ENCODE results near the gene GASK1A.
"Not testable (repeated sequence)": the region's sequence is repeated elsewhere in the genome, so short reads cannot be mapped to it uniquely, and the experiment has no call there.

GASK1A gene

GRCh38 chr3:43061101-43061895, 82.2 kb downstream of the GASK1A start:
- no peak for DNase-seq (ENCODE audit: low spot score)

- DNase-seq (ENCODE audit: low spot score) = peak; percentile 64
Observed at GRCh38 chr3:43062040-43062563, 83.0 kb downstream of the GASK1A start.

- DNase-seq (ENCODE audit: low spot score) = no peak
Observed at GRCh38 chr3:43062564-43063040, 83.5 kb downstream of the GASK1A start.

- DNase-seq (ENCODE audit: low spot score) = no peak
Observed at GRCh38 chr3:43063114-43063513, 84.0 kb downstream of the GASK1A start.

GRCh38 chr3:43070670-43071069, 91.6 kb downstream of the GASK1A start:
- DNase-seq (ENCODE audit: low spot score) = not testable (repeated sequence)

- DNase-seq (ENCODE audit: low spot score) = no peak
Observed at GRCh38 chr3:43071313-43071893, 92.3 kb downstream of the GASK1A start.

- DNase-seq (ENCODE audit: low spot score) = no peak
Observed at GRCh38 chr3:43072361-43072760, 93.2 kb downstream of the GASK1A start.

GRCh38 chr3:43073116-43073835, 94.2 kb downstream of the GASK1A start:
- DNase-seq (ENCODE audit: low spot score) = no peak

GRCh38 chr3:43073836-43074220, 94.7 kb downstream of the GASK1A start:
- DNase-seq (ENCODE audit: low spot score) = no peak

GRCh38 chr3:43074482-43074881, 95.4 kb downstream of the GASK1A start:
- no peak for DNase-seq (ENCODE audit: low spot score)

GRCh38 chr3:43074901-43075689, 96.0 kb downstream of the GASK1A start:
- no peak for DNase-seq (ENCODE audit: low spot score)

GRCh38 chr3:43075904-43076661, 97.0 kb downstream of the GASK1A start:
- DNase-seq (ENCODE audit: low spot score) = no peak

GRCh38 chr3:43076857-43077256, 97.7 kb downstream of the GASK1A start:
- DNase-seq (ENCODE audit: low spot score) = no peak

- no peak for DNase-seq (ENCODE audit: low spot score)
Observed at GRCh38 chr3:43077261-43077660, 98.2 kb downstream of the GASK1A start.

GRCh38 chr3:43077707-43078106, 98.6 kb downstream of the GASK1A start:
- DNase-seq (ENCODE audit: low spot score) = no peak

- no peak for DNase-seq (ENCODE audit: low spot score)
Observed at GRCh38 chr3:43079536-43080332, 100.6 kb downstream of the GASK1A start.

GRCh38 chr3:43080726-43081568, 101.8 kb downstream of the GASK1A start:
- DNase-seq (ENCODE audit: low spot score) = no peak

- no peak for DNase-seq (ENCODE audit: low spot score)
Observed at GRCh38 chr3:43081796-43082195, 102.7 kb downstream of the GASK1A start.

- no peak for DNase-seq (ENCODE audit: low spot score)
Observed at GRCh38 chr3:43082457-43082856, 103.3 kb downstream of the GASK1A start.
